ENCODE measurements around the gene PCID2.
"Not testable (repeated sequence)": the region's sequence is repeated elsewhere in the genome, so short reads cannot be mapped to it uniquely, and the experiment has no call there.

The PCID2 gene

DNA sequence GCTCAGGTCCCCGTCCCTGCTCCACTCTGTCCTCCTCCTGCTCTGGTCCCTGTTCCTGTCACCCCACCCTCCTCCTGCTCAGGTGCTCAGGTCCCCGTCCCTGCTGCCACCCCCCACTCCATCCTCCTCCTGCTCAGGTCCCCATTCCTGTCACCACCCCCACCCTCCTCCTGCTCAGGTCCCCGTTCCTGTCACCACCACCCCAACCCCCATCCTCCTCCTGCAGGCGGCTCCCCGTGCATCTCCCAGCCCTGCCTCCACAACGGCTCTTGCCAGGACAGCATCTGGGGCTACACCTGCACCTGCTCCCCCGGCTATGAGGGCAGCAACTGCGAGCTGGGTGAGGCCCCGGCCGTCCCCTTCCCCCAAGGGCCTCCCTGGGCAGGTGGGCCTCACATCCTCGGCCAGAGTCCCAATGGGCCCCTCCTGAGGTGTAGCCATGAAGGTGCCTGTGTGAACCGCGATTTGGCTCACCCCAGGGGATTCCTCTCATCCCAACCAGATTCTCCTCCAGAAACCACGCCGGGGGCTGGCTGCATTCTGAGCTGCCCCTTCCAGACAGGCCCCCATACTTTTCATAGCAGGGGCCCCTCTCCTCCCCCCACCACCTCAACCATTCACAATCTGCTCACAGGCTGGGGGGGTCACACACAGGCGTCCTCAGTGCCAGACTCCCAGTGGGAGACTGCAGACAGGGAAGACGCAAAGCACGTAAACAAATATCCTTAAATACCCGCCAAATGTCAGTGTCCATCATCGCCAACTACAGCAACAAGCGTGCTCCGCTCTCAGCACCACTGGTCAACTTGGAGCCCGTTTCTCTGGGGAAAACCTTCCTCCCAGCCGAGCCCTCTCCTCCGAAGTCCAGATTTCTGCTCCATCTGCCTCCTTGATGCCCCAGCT is 45.4 kb downstream of the PCID2 start:
- Histone ChIP-seq H3K9ac (ENCODE audit: low read length) (no peak overlapping the region), H4K20me1 (ENCODE audit: low read depth, low read length) (no peaks in the 10 kb centered on the region), H3K9me2 (replicated peaks; ENCODE audit: insufficient read depth, low read length) (no peaks in the 10 kb centered on the region), H3K79me2 (ENCODE audit: insufficient read depth, low read length) (no peaks in the 10 kb centered on the region), H3K27ac (ENCODE audit: low read depth, low read length) (no peak overlapping the region), H3K27me3 (ENCODE audit: low read length) (no peaks in the 10 kb centered on the region), H3F3A (ENCODE audit: insufficient read depth) (peaks cover 3% of the 10 kb centered on the region; the same call in 1 of the 2 replicates), H3K9me3 (ENCODE audit: insufficient read depth, low read length) (no peaks in the 10 kb centered on the region), H3K4me2 (ENCODE audit: low read depth, low read length, poor library complexity, severe bottlenecking) (no peak overlapping the region), H3K36me3 (ENCODE audit: low read length) (no peaks in the 10 kb centered on the region), H2AFZ (ENCODE audit: low read depth, low read length, severe bottlenecking) (no peak overlapping the region), H3K4me3 (ENCODE audit: insufficient read depth, low read length, poor library complexity, severe bottlenecking) (no peak overlapping the region)
- no peak for TF ChIP-seq CTCF (IDR thresholded peaks at IDR 0.05; ENCODE audit: insufficient read depth, low read length, poor library complexity, severe bottlenecking)
- TF ChIP-seq EZH2phosphoT487 (conservative IDR thresholded peaks at IDR 0.05; ENCODE audit: low read length), result no peak

GRCh38 chr13:113161975-113162374 is 46.5 kb downstream of the PCID2 start:
- not testable (repeated sequence) for H3K36me3 ChIP-seq (ENCODE audit: low read length); H3K9me2 ChIP-seq (replicated peaks; ENCODE audit: insufficient read depth, low read length); H4K20me1 ChIP-seq (ENCODE audit: low read depth, low read length); H3F3A ChIP-seq (ENCODE audit: insufficient read depth); H3K9ac ChIP-seq (ENCODE audit: low read length); H3K27me3 ChIP-seq (ENCODE audit: low read length); H3K9me3 ChIP-seq (ENCODE audit: insufficient read depth, low read length); H3K27ac ChIP-seq (ENCODE audit: low read depth, low read length); H3K79me2 ChIP-seq (ENCODE audit: insufficient read depth, low read length); H3K4me3 ChIP-seq (ENCODE audit: insufficient read depth, low read length, poor library complexity, severe bottlenecking); H3K4me2 ChIP-seq (ENCODE audit: low read depth, low read length, poor library complexity, severe bottlenecking); H2AFZ ChIP-seq (ENCODE audit: low read depth, low read length, severe bottlenecking)

DNA sequence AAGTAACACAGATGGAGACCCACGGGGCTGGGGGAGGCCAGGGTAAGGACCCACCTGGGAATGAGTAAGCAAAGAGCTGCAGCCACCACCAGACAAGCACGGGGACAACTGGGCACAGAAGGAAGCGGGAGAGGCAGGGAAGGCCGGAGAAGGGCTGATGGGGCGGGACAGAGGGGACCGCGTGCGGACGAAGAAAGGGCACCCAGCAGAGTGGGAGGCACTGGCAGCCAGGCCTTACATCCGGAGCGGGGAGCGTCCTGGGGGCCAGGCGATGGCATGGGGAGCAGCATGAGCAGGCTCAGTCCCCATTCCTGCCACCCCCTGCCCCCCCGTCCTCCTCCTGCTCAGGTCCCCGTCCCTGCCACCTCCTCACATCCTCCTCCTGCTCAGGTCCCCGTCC is 47.0 kb downstream of the PCID2 start:
- no peaks in the 10 kb centered on the region for H4K20me1 ChIP-seq (ENCODE audit: low read depth, low read length)
- no peaks in the 10 kb centered on the region for H3K27me3 ChIP-seq (ENCODE audit: low read length)
- H3K9me2 ChIP-seq (replicated peaks; ENCODE audit: insufficient read depth, low read length), result no peaks in the 10 kb centered on the region
- TF ChIP-seq CTCF (IDR thresholded peaks at IDR 0.05; ENCODE audit: insufficient read depth, low read length, poor library complexity, severe bottlenecking) (no peak), EZH2phosphoT487 (conservative IDR thresholded peaks at IDR 0.05; ENCODE audit: low read length) (no peak)
- H3K9me3 ChIP-seq (ENCODE audit: insufficient read depth, low read length), result no peaks in the 10 kb centered on the region
- no peak overlapping the region for H3K4me2 ChIP-seq (ENCODE audit: low read depth, low read length, poor library complexity, severe bottlenecking)
- no peak overlapping the region for H3K4me3 ChIP-seq (ENCODE audit: insufficient read depth, low read length, poor library complexity, severe bottlenecking)
- H3K27ac ChIP-seq (ENCODE audit: low read depth, low read length), result no peak overlapping the region
- peaks cover 3% of the 10 kb centered on the region; the same call in 1 of the 2 replicates for H3F3A ChIP-seq (ENCODE audit: insufficient read depth)
- H3K79me2 ChIP-seq (ENCODE audit: insufficient read depth, low read length), result no peaks in the 10 kb centered on the region
- H3K9ac ChIP-seq (ENCODE audit: low read length), result no peak overlapping the region
- no peaks in the 10 kb centered on the region for H3K36me3 ChIP-seq (ENCODE audit: low read length)
- no peak overlapping the region for H2AFZ ChIP-seq (ENCODE audit: low read depth, low read length, severe bottlenecking)

GRCh38 chr13:113160983-113161382 is 47.5 kb downstream of the PCID2 start:
- H3K4me3 ChIP-seq (ENCODE audit: insufficient read depth, low read length, poor library complexity, severe bottlenecking), result no peak overlapping the region
- peaks cover 3% of the 10 kb centered on the region; the same call in 1 of the 2 replicates for H3F3A ChIP-seq (ENCODE audit: insufficient read depth)
- H3K79me2 ChIP-seq (ENCODE audit: insufficient read depth, low read length), result no peaks in the 10 kb centered on the region
- H3K36me3 ChIP-seq (ENCODE audit: low read length), result no peaks in the 10 kb centered on the region
- H3K9ac ChIP-seq (ENCODE audit: low read length), result no peak overlapping the region
- no peaks in the 10 kb centered on the region for H4K20me1 ChIP-seq (ENCODE audit: low read depth, low read length)
- H3K27me3 ChIP-seq (ENCODE audit: low read length), result no peaks in the 10 kb centered on the region
- H3K9me2 ChIP-seq (replicated peaks; ENCODE audit: insufficient read depth, low read length), result no peaks in the 10 kb centered on the region
- no peak overlapping the region for H3K27ac ChIP-seq (ENCODE audit: low read depth, low read length)
- H2AFZ ChIP-seq (ENCODE audit: low read depth, low read length, severe bottlenecking), result no peak overlapping the region
- TF ChIP-seq EZH2phosphoT487 (conservative IDR thresholded peaks at IDR 0.05; ENCODE audit: low read length) (no peak), CTCF (IDR thresholded peaks at IDR 0.05; ENCODE audit: insufficient read depth, low read length, poor library complexity, severe bottlenecking) (no peak)
- no peaks in the 10 kb centered on the region for H3K9me3 ChIP-seq (ENCODE audit: insufficient read depth, low read length)
- no peak overlapping the region for H3K4me2 ChIP-seq (ENCODE audit: low read depth, low read length, poor library complexity, severe bottlenecking)
